ENCODE measurements around the gene SLC6A6. TPM values are rescaled to one million over a fixed set of nuclear protein-coding genes. Genes with fewer than 3 reads are reported as not detected.

Gene SLC6A6
- polyA plus RNA-seq, 3 donors: 16.7 to 27.5 (median 22.6) TPM

DNA sequence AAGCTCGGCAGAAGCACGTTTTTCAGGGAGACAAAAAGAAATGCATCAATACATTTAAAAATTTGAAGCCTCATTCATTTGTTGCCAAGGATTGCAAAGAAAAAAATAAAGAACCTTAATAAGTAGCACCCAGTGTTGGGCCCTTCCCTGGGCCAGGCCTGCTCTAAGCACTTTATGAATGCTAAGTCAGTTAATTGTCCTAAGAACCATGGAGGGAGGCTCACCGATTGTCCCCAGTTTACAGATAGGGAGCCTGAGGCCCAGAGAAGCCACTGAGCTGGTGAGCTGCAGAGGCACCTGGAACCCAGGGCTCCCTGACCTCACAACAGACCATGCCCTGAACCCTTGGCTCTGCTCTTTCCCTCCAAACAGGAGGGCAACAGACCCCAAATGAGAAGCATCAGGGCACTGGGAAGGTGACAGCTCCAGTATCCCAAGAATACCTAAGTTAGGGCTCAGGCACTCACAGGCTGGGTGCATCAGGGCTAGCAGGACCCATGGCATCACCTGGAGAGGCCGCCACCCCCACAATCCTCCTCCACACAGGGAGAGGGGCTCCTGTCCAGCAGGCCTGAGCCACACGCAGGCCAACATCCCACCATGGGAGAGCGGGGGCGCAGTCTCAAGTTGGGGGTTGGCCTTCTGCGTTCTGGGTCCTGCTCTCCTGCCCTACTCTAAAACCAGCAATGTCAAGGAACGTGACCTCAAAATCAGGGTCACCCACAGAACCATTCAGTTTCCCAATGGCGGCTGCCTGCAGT lies 133.8 kb downstream of the SLC6A6 start:
- no peak for DNase-seq

DNA sequence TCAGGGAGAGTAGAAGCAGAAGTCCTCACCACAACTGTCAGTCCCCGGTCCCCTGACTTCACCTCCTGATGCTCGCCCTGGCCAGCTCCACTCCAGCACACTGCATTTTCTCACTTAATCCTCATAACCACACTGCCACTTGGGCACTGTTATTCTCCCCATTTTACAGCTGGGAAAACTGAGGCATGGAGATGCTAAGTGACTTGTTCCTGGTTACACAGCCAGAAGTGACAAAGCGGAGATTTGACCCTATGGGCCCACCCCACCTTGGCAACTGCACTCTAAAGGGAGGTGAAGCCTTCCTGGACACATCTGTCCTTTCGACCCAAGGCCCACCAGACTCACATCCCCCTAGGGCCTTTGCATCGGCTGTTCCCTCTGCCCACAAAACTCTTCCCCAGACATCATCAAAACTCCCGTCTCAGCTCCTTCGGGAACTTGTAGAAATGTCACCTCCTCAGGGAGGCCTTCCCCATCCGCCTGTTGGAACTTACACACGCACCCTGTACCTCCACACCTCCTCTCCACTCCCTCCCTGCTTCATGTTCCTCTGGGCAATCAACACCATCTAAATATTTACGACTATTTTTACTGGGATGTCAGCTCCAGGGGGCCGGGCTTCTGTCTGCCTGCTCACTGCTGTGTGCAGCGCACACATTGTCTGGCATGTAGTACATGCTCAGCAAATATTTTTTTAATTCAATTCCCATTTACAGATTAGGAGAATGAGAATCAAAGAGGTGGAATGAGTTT lies 134.6 kb downstream of the SLC6A6 start:
- DNase-seq: no peak

DNA sequence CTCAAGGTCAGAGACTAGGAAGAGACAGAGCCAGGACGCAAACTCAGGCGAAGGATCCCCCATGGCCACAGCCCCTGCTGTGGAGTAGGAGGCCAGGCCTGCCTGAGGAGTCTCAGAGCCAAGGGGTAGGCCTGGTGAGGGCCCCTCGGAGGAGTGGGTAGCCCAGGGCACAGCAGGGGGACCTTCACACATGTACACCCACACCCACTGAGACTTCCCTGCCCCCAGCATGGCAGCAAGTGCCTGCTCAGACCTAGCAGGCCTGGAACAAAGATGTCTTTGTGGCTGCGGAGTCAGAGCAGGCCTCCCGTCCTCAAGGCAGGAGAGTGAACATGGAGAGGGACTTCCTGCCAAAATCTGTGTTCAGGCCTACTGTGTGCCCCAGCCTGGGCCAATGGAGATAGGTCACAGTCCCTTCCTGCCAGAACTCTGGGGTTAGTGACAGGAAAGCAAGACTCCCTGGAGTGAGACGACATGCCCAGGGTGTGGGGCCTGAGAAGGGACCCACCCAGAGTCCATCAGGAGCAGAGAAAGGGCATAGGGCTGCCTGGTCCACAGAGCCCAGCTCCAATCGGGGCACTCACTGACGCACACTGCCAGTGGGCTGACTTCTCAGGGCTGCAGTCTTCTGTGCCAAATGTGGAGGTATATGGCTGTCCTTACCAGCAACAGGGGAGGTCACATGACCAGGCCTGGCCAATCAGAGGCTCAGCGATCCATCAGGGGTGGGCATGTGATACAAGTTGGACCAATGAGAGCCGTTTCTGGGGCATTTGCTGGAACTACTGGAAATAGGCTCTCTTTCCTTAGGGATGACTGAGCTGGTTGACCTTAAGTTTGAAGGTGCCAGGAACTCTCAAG lies 135.4 kb downstream of the SLC6A6 start:
- DNase-seq: no peak

DNA sequence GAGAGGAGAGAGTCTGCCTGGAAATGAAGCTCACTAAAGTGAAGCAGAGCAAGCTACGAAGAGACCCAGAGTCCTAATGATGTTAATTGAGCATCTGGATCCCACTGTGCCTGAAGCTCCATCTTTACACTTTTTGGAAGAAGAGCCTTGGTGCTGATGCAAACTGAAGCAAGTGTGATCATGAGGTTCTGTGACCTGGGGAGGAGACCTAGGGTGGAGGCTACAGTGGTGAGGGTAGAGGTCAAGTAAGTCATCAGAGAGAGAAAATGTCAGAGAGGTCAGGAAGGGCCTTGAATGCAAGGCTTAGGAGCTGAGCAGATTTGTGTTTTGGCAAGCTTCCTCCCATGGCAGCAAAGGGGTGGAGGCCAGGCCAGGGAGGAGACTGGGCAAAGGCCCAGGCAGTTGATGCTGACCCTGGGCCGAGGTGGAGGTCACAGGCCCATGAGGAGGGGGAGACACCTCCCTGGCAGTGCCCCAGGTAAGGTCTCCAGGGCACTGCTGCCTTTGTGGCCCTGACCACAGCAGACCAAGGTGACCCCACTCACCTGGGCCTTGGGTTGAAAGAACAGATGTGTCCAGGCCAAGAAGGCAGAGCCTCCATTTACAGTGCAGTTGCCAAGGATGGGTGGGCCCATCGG lies 136.2 kb downstream of the SLC6A6 start:
- no peak for DNase-seq

Other genes with a start within 250 kb of the SLC6A6 start
- gene XPC, start 224.0 kb upstream of the SLC6A6 start, polyA plus RNA-seq (ENCODE audit: insufficient read length in 3 of 3): 10 to 100 TPM; 38.0 to 53.7 (median 52.2) TPM
- gene LSM3, start 223.8 kb upstream of the SLC6A6 start, polyA plus RNA-seq (ENCODE audit: insufficient read length in 3 of 3): 10 to 100 TPM; 15.6 to 17.7 (median 15.9) TPM
- gene GRIP2, start 137.7 kb downstream of the SLC6A6 start, polyA plus RNA-seq (ENCODE audit: insufficient read length in 3 of 3): 1 to 10 TPM; 1.1 to 2.5 (median 1.5) TPM
- gene CCDC174, start 249.2 kb downstream of the SLC6A6 start, polyA plus RNA-seq (ENCODE audit: insufficient read length in 3 of 3): 10 to 100 TPM; 32.7 to 36.8 (median 36.8) TPM